ENCODE results near the gene GYS1.
"Not testable (repeated sequence)": the region's sequence is repeated elsewhere in the genome, so short reads cannot be mapped to it uniquely, and the experiment has no call there.

GYS1 gene

GRCh38 chr19:48993175-48994034 is at the start of gene GYS1, which contains the start of gene RUVBL2:
GYS1 (minus strand) TSS chr19:48993309; CDS start chr19:48993112, 197 bp downstream.
RUVBL2 (plus strand) TSS chr19:48993887; CDS start chr19:48993912, 25 bp downstream.
- H3K27ac Mint-ChIP-seq = peak within 1 kb of the TSS; percentile 95
- peaks cover 40% of the 10 kb centered on the region for H3K4me1 Mint-ChIP-seq

DNA sequence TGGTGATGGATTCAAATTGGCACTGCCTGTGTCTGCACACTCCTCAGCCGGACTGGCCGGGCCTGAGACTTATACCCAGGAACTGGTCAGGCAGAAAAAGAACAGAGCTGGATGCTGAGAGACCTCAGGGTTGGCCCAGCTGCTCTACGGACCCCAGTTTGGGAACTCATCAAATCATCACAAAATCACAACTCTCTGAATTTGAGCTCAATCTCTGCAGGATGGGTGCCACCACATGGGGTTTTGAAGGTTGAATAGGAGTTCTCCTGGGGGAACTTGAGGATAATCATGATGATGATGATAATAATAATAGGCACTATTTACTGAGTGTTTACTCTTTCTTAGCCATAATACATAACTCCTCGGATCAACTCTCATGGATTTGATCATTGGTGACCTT is 49.6 kb upstream of the GYS1 start:
- not testable (repeated sequence) for H3K27ac Mint-ChIP-seq; H3K4me3 Mint-ChIP-seq; H3K4me1 Mint-ChIP-seq; ATAC-seq (ENCODE audit: low read depth); DNase-seq (ENCODE audit: low spot score in 2 of 2); H3K27me3 Mint-ChIP-seq; H3K9me3 Mint-ChIP-seq; H3K36me3 Mint-ChIP-seq

More at GRCh38 chr19:48993175-48994034, at the start of gene GYS1, which contains the start of gene RUVBL2:
- Mint-ChIP-seq H3K27me3 (no peaks in the 10 kb centered on the region), H3K4me3 (peak within 1 kb of the TSS; percentile 95), H3K36me3 (peaks cover 11% of the 10 kb centered on the region), H3K9me3 (no peaks in the 10 kb centered on the region)
- peak; percentile 93 to 98 for DNase-seq (ENCODE audit: low spot score in 2 of 2)
- ATAC-seq (ENCODE audit: low read depth) = peak; percentile 88

DNA sequence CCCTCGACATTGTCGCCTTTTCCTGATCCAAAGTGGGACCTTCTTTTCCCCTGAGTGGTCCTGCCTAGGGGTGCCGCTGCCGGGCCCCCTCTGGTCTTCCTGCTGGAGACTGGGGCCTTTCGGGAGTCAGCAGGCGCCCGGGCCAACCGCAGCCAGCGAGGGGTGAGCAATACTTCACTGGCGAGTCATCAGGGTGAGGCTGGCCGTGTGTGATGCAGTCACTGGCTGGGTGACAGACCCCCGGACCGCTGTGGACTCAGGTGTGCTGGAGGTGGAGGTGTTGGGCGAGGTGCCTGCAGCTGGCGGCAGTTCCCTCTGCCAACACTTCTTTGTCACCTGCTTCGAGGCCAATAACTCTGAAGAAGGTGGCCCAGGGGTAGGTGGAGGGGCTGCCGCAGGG is 49.1 kb upstream of the GYS1 start:
- ATAC-seq (ENCODE audit: low read depth) (no peak), DNase-seq (ENCODE audit: low spot score in 2 of 2) (no peak)
- Mint-ChIP-seq H3K36me3 (no peaks in the 10 kb centered on the region), H3K4me1 (peaks cover 3% of the 10 kb centered on the region), H3K9me3 (no peaks in the 10 kb centered on the region), H3K27ac (no peak overlapping the region), H3K27me3 (peaks cover 4% of the 10 kb centered on the region), H3K4me3 (no peak overlapping the region)

DNA sequence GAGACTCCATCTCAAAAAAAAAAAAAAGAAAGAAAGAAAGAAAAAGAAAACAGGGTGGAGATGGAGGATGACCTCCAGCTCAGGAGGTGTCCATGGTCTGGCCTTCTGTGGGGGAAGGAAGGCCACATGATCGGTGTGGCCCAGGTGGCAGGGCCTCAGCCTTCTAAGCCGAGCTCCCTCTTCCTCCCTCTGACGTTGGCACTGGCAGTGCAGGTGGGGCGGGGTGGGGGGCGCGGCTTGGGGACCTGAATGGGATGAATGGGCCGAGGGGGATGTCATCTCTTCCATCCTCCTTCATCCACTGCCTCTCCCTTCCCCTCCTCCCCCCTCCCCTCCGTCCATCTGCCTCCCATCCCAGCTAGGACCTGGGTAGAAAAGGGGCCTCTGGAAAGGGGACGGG is 46.6 kb upstream of the GYS1 start:
- H3K36me3 Mint-ChIP-seq; H3K27ac Mint-ChIP-seq; ATAC-seq (ENCODE audit: low read depth); H3K4me1 Mint-ChIP-seq; H3K9me3 Mint-ChIP-seq; H3K27me3 Mint-ChIP-seq; DNase-seq (ENCODE audit: low spot score in 2 of 2); H3K4me3 Mint-ChIP-seq: not testable (repeated sequence)

DNA sequence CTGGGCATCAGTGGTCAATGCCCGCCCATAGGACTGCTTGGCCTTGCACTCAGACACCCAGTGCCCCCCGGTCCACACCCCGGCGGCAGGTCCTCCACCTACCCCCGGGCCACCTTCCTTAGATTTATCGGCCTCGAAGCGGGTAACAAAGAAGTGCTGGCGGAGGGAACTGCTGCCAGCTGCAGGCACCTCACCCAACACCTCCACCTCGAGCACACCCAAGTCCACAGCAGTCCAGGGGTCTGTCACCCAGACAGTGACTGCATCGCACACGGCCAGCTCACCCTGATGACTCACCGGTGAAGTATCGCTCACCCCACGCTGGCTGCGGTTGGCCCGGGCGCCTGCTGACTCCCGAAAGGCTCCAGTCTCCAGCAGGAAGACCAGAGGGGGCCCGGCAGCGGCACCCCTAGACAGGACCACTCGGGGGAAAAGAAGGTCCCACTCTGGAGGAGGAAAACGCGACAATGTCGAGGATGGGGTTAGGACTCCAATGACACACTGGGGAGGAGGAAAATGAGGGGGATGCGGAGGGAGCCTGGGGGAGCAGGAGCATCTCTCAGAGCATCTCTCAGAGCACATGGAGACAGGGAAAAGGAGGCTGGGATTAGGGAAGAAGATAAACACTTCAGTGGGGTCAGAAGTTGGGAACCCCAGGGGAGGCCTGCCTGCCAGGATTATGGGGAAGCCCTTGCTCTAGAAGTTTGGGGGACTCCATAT is 45.6 kb upstream of the GYS1 start:
- not testable (repeated sequence) for H3K9me3 Mint-ChIP-seq; DNase-seq (ENCODE audit: low spot score in 2 of 2); ATAC-seq (ENCODE audit: low read depth); H3K36me3 Mint-ChIP-seq; H3K4me1 Mint-ChIP-seq; H3K27ac Mint-ChIP-seq; H3K4me3 Mint-ChIP-seq; H3K27me3 Mint-ChIP-seq

GRCh38 chr19:49038111-49038510 is 45.0 kb upstream of the GYS1 start:
- not testable (repeated sequence) for H3K9me3 Mint-ChIP-seq; H3K4me1 Mint-ChIP-seq; ATAC-seq (ENCODE audit: low read depth); H3K36me3 Mint-ChIP-seq; H3K27ac Mint-ChIP-seq; H3K4me3 Mint-ChIP-seq; DNase-seq (ENCODE audit: low spot score in 2 of 2); H3K27me3 Mint-ChIP-seq

DNA sequence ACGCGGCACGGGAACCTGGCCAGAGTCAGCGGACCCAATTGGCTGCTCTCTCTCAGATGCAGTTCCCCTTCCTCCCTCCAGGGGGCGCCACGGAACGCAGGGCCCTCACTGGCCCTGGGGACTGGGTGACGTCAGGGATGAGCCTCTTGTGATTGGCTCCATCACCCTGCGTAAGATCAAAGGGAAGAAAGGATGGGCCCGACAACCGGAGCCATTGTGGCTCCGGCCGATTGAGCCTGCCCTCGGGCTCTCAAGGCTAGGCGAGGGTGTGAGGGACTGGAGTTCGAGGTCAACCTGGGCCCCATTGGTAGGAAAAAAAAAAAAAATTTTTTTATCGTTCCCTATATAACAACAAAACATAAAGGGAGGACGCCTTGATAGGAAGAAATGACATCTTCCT is 43.7 kb upstream of the GYS1 start, which contains the start of gene CGB1:
CGB1 (minus strand) TSS at position 81 of the 400 bp plus-strand sequence. CDS start 184 bp downstream, outside the sequence.
- not testable (repeated sequence) for H3K36me3 Mint-ChIP-seq; DNase-seq (ENCODE audit: low spot score in 2 of 2); H3K4me1 Mint-ChIP-seq; ATAC-seq (ENCODE audit: low read depth); H3K9me3 Mint-ChIP-seq; H3K27ac Mint-ChIP-seq; H3K27me3 Mint-ChIP-seq; H3K4me3 Mint-ChIP-seq

- H3K9me3 Mint-ChIP-seq; DNase-seq (ENCODE audit: low spot score in 2 of 2); H3K27ac Mint-ChIP-seq; H3K4me1 Mint-ChIP-seq; H3K27me3 Mint-ChIP-seq; H3K36me3 Mint-ChIP-seq; H3K4me3 Mint-ChIP-seq: not testable (repeated sequence)
- peak; percentile 74 for ATAC-seq (ENCODE audit: low read depth)
Observed at GRCh38 chr19:49031642-49032301, 38.7 kb upstream of the GYS1 start, which contains the start of gene CGB2. CGB2 (plus strand) TSS chr19:49031890; CDS start chr19:49032096, 206 bp downstream.

GRCh38 chr19:49030323-49030722 is 37.2 kb upstream of the GYS1 start:
- DNase-seq (ENCODE audit: low spot score in 2 of 2); H3K36me3 Mint-ChIP-seq; H3K27ac Mint-ChIP-seq; H3K27me3 Mint-ChIP-seq; ATAC-seq (ENCODE audit: low read depth); H3K4me3 Mint-ChIP-seq; H3K4me1 Mint-ChIP-seq; H3K9me3 Mint-ChIP-seq: not testable (repeated sequence)

DNA sequence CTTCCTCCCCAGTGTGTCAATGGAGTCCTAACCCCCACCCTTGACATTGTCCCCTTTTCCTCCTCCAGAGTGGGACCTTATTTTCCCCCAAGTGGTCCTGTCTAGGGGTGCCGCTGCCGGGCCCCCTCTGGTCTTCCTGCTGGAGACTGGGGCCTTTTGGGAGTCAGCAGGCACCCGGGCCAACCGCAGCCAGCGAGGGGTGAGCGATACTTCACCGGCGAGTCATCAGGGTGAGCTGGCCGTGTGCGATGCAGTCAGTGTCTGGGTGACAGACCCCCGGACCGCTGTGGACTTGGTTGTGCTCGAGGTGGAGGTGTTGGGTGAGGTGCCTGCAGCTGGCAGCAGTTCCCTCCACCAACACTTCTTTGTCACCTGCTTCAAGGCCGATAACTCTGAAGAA is 36.6 kb upstream of the GYS1 start:
- H3K4me1 Mint-ChIP-seq; H3K27me3 Mint-ChIP-seq; H3K27ac Mint-ChIP-seq; H3K9me3 Mint-ChIP-seq; H3K36me3 Mint-ChIP-seq; H3K4me3 Mint-ChIP-seq; ATAC-seq (ENCODE audit: low read depth); DNase-seq (ENCODE audit: low spot score in 2 of 2): not testable (repeated sequence)

DNA sequence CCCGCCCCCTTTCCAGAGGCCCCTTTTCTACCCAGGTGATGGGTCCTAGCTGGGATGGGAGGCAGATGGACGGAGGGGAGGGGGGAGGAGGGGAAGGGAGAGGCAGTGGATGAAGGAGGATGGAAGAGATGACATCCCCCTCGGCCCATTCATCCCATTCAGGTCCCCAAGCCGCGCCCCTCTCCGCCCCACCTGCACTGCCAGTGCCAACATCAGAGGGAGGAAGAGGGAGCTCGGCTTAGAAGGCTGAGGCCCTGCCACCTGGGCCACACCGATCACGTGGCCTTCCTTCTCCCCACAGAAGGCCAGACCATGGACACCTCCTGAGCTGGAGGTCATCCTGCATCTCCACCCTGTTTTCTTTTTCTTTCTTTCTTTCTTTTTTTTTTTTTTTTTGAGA is 35.6 kb upstream of the GYS1 start:
- H3K27ac Mint-ChIP-seq; H3K4me1 Mint-ChIP-seq; ATAC-seq (ENCODE audit: low read depth); H3K36me3 Mint-ChIP-seq; H3K4me3 Mint-ChIP-seq; H3K27me3 Mint-ChIP-seq; H3K9me3 Mint-ChIP-seq; DNase-seq (ENCODE audit: low spot score in 2 of 2): not testable (repeated sequence)

- H3K27me3 Mint-ChIP-seq; ATAC-seq (ENCODE audit: low read depth); DNase-seq (ENCODE audit: low spot score in 2 of 2); H3K9me3 Mint-ChIP-seq; H3K4me1 Mint-ChIP-seq; H3K36me3 Mint-ChIP-seq; H3K4me3 Mint-ChIP-seq; H3K27ac Mint-ChIP-seq: not testable (repeated sequence)
Observed at GRCh38 chr19:49025599-49025998, 32.5 kb upstream of the GYS1 start.

DNA sequence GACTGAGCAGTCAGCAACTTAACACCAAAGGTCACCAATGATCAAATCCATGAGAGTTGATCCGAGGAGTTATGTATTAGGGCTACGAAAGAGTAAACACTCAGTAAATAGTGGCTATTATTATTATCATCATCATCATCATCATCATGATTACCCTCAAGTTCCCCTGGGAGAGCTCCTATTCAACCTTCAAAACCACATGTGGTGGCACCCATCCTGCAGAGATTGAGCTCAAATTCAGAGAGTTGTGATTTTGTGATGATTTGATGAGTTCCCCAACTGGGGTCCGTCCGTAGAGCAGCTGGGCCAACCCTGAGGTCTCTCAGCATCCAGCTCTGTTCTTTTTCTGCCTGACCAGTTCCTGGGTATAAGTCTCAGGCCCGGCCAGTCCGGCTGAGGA is 32.0 kb upstream of the GYS1 start:
- peaks cover 11% of the 10 kb centered on the region for H3K4me1 Mint-ChIP-seq
- not testable (repeated sequence) for DNase-seq (ENCODE audit: low spot score in 2 of 2); ATAC-seq (ENCODE audit: low read depth); H3K27ac Mint-ChIP-seq; H3K36me3 Mint-ChIP-seq; H3K9me3 Mint-ChIP-seq; H3K4me3 Mint-ChIP-seq; H3K27me3 Mint-ChIP-seq

DNA sequence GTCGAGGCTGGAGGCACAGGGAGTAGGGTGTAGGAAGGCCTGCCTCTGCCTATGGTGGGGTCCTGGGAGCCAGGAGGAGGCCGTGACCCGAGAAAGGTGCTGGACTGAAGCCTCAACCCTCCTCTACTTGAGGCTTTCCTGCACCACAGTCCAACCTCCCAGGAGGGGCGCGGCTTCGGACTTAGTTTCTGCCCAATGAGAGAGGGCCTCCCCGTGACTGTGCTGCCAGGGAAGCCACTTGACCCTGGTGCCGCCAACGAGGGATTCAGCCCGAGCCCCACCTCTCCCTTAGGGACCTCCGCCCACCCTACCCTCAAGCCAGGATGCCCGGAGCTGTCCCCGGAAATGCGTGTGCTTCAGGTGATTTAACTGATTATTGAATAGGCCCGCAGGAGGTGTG is 31.1 kb upstream of the GYS1 start, which contains the start of gene CGB3:
CGB3 (minus strand) TSS at position 101 of the 400 bp plus-strand sequence. CDS start 362 bp downstream, outside the sequence.
- H3K4me3 Mint-ChIP-seq; ATAC-seq (ENCODE audit: low read depth); H3K36me3 Mint-ChIP-seq; H3K27me3 Mint-ChIP-seq; H3K27ac Mint-ChIP-seq; DNase-seq (ENCODE audit: low spot score in 2 of 2); H3K9me3 Mint-ChIP-seq: not testable (repeated sequence)
- H3K4me1 Mint-ChIP-seq = peaks cover 12% of the 10 kb centered on the region
